HepG2 (cell line): Measurements from ENCODE around the gene SECTM1. TPM values are rescaled to one million over a fixed set of nuclear protein-coding genes. Genes with fewer than 3 reads are reported as not detected.
A peak's percentile ranks its signal among the peaks of the same experiment; 100 is the strongest.

ENCODE experiments used
- ATF7-NPFF ChIP-seq: sonication (generic); formaldehyde crosslinking; IDR thresholded peaks from 2 replicates; pipeline ENCODE4 v1.8.1; 2023; ENCODE audit warnings: mild to moderate bottlenecking, low read depth, missing genetic modification reagents, moderate library complexity
- E2F2 ChIP-seq: sonication (generic); formaldehyde crosslinking; IDR thresholded peaks from 2 replicates; pipeline ENCODE4 v1.4.0; 2020; ENCODE audit warnings: missing genetic modification reagents, borderline replicate concordance
- LRRFIP1 ChIP-seq: sonication (generic); formaldehyde crosslinking; conservative IDR thresholded peaks from 2 replicates; pipeline ENCODE4 v1.4.0; 2020; ENCODE audit warnings: missing genetic modification reagents
- NR2F2 ChIP-seq: IDR thresholded peaks from 2 replicates; pipeline ENCODE4 v1.6.1; 2012; ENCODE audit warnings: low read depth, inconsistent platforms, borderline replicate concordance
- PLRG1 ChIP-seq: fragments of 450-650 bp; conservative IDR thresholded peaks from 2 replicates; pipeline ENCODE4 v1.6.1; 2016
- POGK ChIP-seq: sonication (generic); formaldehyde crosslinking; conservative IDR thresholded peaks from 2 replicates; pipeline ENCODE4 v1.8.0; 2022; ENCODE audit warnings: mild to moderate bottlenecking, moderate library complexity, missing genetic modification reagents
- POGZ ChIP-seq: sonication (generic); formaldehyde crosslinking; IDR thresholded peaks from 2 replicates; pipeline ENCODE4 v1.4.0; 2020; ENCODE audit warnings: mild to moderate bottlenecking, missing genetic modification reagents
- RFX1 ChIP-seq: fragments of 450-650 bp; IDR thresholded peaks from 2 replicates; pipeline ENCODE4 v1.6.1; 2017
- SALL1 ChIP-seq: sonication (generic); formaldehyde crosslinking; IDR thresholded peaks from 2 replicates; pipeline ENCODE4 v1.8.0; 2022; ENCODE audit warnings: mild to moderate bottlenecking, missing genetic modification reagents
- SCMH1 ChIP-seq: sonication (generic); formaldehyde crosslinking; IDR thresholded peaks from 2 replicates; pipeline ENCODE4 v1.9.0; 2021; ENCODE audit warnings: missing genetic modification reagents, mild to moderate bottlenecking, borderline replicate concordance
- SOX13 ChIP-seq, 3 experiments: fragments of 450-650 bp in 1 of 3; sonication (generic) in 1 of 3; formaldehyde crosslinking in 1 of 3; IDR thresholded peaks in 2 of 3; conservative IDR thresholded peaks in 1 of 3; 2 replicates each; pipeline versions ENCODE4 v1.5.0 to v1.6.1; 2016 to 2020; ENCODE audit warnings: antibody characterized with exemption in 1 of 3, mild to moderate bottlenecking in 1 of 3, missing compliant biosample characterization in 1 of 3, missing genetic modification reagents in 1 of 3, moderate library complexity in 1 of 3
- SRSF1 ChIP-seq: fragments of 200-400 bp; formaldehyde crosslinking; optimal IDR thresholded peaks from 2 replicates; pipeline ENCODE3; 2017; ENCODE audit warnings: mild to moderate bottlenecking, low read depth, low read length, moderate library complexity
- ZFP90 ChIP-seq: sonication (generic); formaldehyde crosslinking; IDR thresholded peaks from 2 replicates; pipeline ENCODE4 v1.8.0; 2022; ENCODE audit warnings: missing genetic modification reagents, mild to moderate bottlenecking, inconsistent platforms, borderline replicate concordance
- ZNF205 ChIP-seq: IDR thresholded peaks from 2 replicates; pipeline ENCODE4 v1.6.1; 2018; ENCODE audit warnings: missing biosample characterization, missing genetic modification reagents
- ZNF660 ChIP-seq: sonication (generic); formaldehyde crosslinking; IDR thresholded peaks from 2 replicates; pipeline ENCODE4 v1.5.1; 2020; ENCODE audit warnings: mild to moderate bottlenecking, low read depth, missing genetic modification reagents, borderline replicate concordance
- ZNF75D ChIP-seq: sonication (generic); formaldehyde crosslinking; IDR thresholded peaks from 2 replicates; pipeline ENCODE4 v1.8.1; 2023; ENCODE audit warnings: missing genetic modification reagents, mild to moderate bottlenecking, borderline replicate concordance
- polyA plus RNA-seq, 8 experiments: library from polyadenylated mRNA; depleted of rRNA in 3 of 8; stranded (reverse) in 7 of 8; unstranded in 1 of 8; fragments of >200 nt; fragmentation: Illumina TruSeq in 4 of 8; extraction: Trizol in 4 of 8; gene quantifications; 2 replicates each; pipeline versions ENCODE4 v1.2.1 to v1.2.3, GENCODE V29; 2011 to 2016; ENCODE audit warnings: low read depth in 4 of 8, missing spikeins in 1 of 8, mixed read lengths in 1 of 8; ENCODE audit not compliant: insufficient read depth in 1 of 8
- total RNA-seq, 5 experiments: library from RNA; depleted of rRNA; stranded (reverse); fragments of >200 nt; fragmentation: Illumina TruSeq; extraction: Trizol; gene quantifications; 2 replicates each; pipeline ENCODE4 v1.2.3, GENCODE V29; 2016; ENCODE audit warnings: low read depth in 1 of 5

The SECTM1 gene
- total and polyA plus RNA-seq, 2 of the 13 experiments (the other 11 are each of a cell fraction or from before 2014, with no cell fraction given): 3.5 to 5.3 TPM

GRCh38 chr17:82317394-82318168, 16.0 kb downstream of the SECTM1 start, which contains the start of gene CD7 (continued):
- TF ChIP-seq LRRFIP1 (CRISPR knock-in tag) (no peak), E2F2 (CRISPR knock-in tag) (no peak), SCMH1 (CRISPR knock-in tag) (no peak), ZFP90 (CRISPR knock-in tag) (no peak; the same call in 1 of the 2 replicates), ATF7-NPFF (CRISPR knock-in tag) (0 out of 2 replicates have a peak, but pooled peaks have one; percentile 14), ZNF660 (CRISPR knock-in tag) (no peak), POGZ (CRISPR knock-in tag) (peak; percentile 77), PLRG1 (no peak), SRSF1 (no peak), ZNF205 (CRISPR knock-in tag) (0 out of 2 replicates have a peak, but pooled peaks have one; percentile 7), SALL1 (peak; percentile 58), NR2F2 (no peak), RFX1 (no peak), POGK (CRISPR knock-in tag) (peak; percentile 51; the same call in 1 of the 2 replicates), SOX13 (IDR thresholded peaks at IDR 0.05) (no peak), SOX13 (CRISPR knock-in tag; conservative IDR thresholded peaks at IDR 0.05 in 1 of 2, IDR thresholded peaks at IDR 0.05 in 1 of 2) (peak in 1 of 2 experiments; percentile 61; a peak in 2 of 4 replicates), ZNF75D (no peak)
